ENCODE measurements around the gene C2orf81. TPM values are rescaled to one million over a fixed set of nuclear protein-coding genes. Genes with fewer than 3 reads are reported as not detected.

The C2orf81 gene
- 2.8 and 7.5 TPM in 2 replicates for total RNA-seq

DNA sequence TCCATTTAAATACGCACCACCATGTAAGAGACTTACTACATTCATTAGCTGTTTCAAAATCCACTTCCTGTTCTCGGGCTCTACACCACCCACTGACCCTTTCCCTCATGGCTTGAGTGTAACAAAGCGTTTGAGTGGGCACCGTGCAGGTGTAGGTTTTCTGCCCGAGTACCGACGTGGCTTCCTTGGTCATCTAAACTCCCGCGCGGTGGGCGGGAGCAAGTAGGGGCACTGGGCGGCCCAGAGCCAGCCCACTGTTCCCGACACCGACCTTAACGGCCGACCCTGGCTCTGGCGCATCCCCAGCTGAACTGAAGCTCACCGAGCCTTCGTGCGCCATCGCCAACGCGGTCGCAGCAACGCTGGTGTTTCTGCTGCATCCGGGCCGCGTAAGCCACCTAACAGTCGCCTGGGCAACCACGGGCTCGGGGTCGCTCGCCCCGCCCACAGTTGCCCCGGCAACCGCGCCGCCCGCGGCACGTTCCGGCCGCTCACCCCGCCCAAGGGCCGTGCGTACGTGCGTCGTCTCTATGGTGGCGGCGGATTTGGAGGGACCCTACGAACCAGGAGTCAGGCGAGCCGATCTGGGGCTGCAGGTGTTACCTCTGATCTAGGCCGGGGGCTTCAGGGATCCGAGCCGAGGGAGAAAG lies at the start of gene C2orf81, which contains the start of gene WDR54:
TSS of gene C2orf81 (minus strand) at position 399 of the 650 bp plus-strand sequence. CDS start at position 340, 59 bp downstream.
TSS of gene WDR54 (plus strand) at position 510 of the 650 bp plus-strand sequence. CDS start 424 bp downstream, outside the sequence.

DNA sequence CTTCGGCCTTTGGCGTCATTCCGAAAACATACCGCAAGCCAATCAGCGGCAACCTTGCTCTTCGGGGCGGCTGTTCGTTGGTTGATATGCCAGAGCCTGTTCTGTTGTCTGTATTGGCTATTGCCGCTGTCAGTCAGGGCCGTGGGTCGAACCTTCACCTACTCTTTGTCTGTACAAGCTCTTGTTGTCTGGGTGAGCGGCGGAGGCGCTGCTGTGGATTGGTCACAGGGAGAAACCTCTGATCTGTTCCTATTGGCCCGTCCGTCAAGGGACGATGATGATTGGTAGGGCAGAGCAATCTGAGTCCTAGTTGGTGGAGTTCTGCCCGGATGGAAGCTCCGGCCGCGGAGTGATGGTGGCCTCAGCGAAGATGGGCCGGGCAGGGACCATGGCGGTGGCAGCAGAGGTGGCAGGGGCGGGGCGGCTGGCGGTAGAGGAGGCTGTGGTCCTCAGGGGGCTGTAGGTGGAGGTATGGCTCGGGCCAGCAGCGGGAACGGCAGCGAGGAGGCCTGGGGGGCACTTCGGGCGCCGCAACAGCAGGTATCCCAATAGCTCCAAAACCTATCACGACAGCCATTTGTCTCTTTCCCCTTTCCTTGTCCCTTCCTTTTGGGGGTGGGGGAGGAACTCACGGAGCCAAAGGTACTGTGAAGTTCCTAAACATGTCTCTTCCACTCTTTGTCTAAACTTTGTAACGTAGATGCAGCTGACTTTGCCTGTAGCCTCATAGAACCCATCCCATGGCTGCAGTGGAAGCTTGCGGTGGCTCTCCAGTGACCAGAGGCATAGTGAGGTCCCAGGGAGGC lies 36.9 kb upstream of the C2orf81 start, which contains the start of gene WBP1:
TSS of gene WBP1 (plus strand) at position 307 of the 806 bp plus-strand sequence. CDS start at position 472, 165 bp downstream.

GRCh38 chr2:74454654-74455511 lies 33.5 kb upstream of the C2orf81 start, which contains the start of gene INO80B:
TSS of gene INO80B (plus strand) at chr2:74455087. CDS start at chr2:74455117, 30 bp downstream.

DNA sequence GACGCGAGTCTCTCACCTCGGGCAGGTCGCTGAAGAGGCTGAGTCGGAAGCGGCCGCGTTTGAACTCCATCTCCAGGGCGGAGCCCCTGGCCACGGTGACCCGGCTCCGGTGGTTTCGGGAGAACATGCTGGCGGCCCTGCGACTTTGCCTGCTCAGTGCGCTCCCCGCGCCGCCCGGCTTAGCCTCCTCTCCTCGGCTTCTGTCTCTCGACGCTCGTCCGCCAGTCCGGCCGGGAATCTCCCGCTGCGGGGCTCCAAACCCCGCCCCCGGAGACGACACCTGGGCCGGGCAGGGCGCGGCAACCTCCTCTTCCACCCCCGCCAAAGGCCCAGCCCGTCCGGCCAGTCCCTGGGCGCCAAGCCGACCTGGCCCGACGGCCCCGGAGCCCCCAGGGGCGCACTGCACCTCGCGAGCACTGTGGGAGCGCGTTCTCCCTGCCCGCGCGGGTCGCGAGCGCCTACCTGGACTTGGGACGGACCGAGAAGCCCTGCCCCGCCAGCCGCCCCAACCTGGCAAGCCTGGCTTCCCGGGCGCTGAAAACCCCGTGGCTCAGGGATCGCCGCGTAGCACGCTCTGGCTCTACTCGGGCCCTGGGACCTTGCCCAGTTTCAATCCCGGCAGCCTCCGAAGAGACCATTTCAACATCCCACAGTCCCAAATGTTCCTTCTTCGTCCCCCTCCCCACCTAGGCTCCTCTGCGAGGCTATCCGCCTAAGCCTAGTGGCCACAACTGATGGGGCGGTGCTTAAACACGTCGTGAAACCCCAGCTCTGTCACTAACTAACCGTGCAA lies 20.5 kb upstream of the C2orf81 start, which contains the start of gene RTKN:
TSS of gene RTKN (minus strand) at position 248 of the 793 bp plus-strand sequence. CDS start at position 127, 121 bp downstream.

GRCh38 chr2:74379851-74380789 lies 41.3 kb downstream of the C2orf81 start, which contains the start of gene DCTN1:
TSS of gene DCTN1 (minus strand) at chr2:74380311. CDS start at chr2:74380037, 274 bp downstream.

Other genes with a start within 250 kb of the C2orf81 start
- gene MOB1A, start 242.7 kb downstream of the C2orf81 start, total RNA-seq, result 79.2 and 99.7 TPM in 2 replicates
- gene MTHFD2, start 223.0 kb downstream of the C2orf81 start, total RNA-seq, result 158 and 179 TPM in 2 replicates
- not detected in 2 replicates for gene SLC4A5, start 78.2 kb downstream of the C2orf81 start, total RNA-seq
- gene DCTN1, start 41.3 kb downstream of the C2orf81 start, total RNA-seq, result 139 and 142 TPM in 2 replicates
- gene WDR54, start 111 bp upstream of the C2orf81 start, total RNA-seq, result 54.2 and 63.1 TPM in 2 replicates
- gene RTKN, start 20.3 kb upstream of the C2orf81 start, total RNA-seq, result 14.9 and 18.7 TPM in 2 replicates
- 3.0 and 18.2 TPM in 2 replicates for gene INO80B, start 33.5 kb upstream of the C2orf81 start, total RNA-seq
- 54.1 and 60.8 TPM in 2 replicates for gene WBP1, start 36.8 kb upstream of the C2orf81 start, total RNA-seq
- 102 and 123 TPM in 2 replicates for gene MOGS, start 43.8 kb upstream of the C2orf81 start, total RNA-seq
- gene MRPL53, start 51.1 kb upstream of the C2orf81 start, total RNA-seq, result 39.5 and 60.5 TPM in 2 replicates
- 8.4 and 11.7 TPM in 2 replicates for gene CCDC142, start 61.4 kb upstream of the C2orf81 start, total RNA-seq
- 18.5 and 31.2 TPM in 2 replicates for gene TTC31, start 61.5 kb upstream of the C2orf81 start, total RNA-seq
- 1.7 and 4.1 TPM in 2 replicates for gene LBX2, start 78.0 kb upstream of the C2orf81 start, total RNA-seq
- 11.7 and 16.4 TPM in 2 replicates for gene PCGF1, start 86.1 kb upstream of the C2orf81 start, total RNA-seq
- not detected in 2 replicates for gene TLX2, start 92.8 kb upstream of the C2orf81 start, total RNA-seq
- 0.58 TPM in 1 of 2 replicates, not detected in the other for gene DQX1, start 104.6 kb upstream of the C2orf81 start, total RNA-seq
- gene AUP1, start 108.1 kb upstream of the C2orf81 start, total RNA-seq, result 84.5 and 84.9 TPM in 2 replicates
- gene HTRA2, start 108.3 kb upstream of the C2orf81 start, total RNA-seq, result 38.5 and 44.4 TPM in 2 replicates
- 12.9 and 15.6 TPM in 2 replicates for gene LOXL3, start 132.3 kb upstream of the C2orf81 start, total RNA-seq
- 23.9 and 30.3 TPM in 2 replicates for gene DOK1, start 133.1 kb upstream of the C2orf81 start, total RNA-seq
- gene M1AP, start 226.7 kb upstream of the C2orf81 start, total RNA-seq, result not detected in 2 replicates
- 4.0 and 9.7 TPM in 2 replicates for gene SEMA4F, start 232.6 kb upstream of the C2orf81 start, total RNA-seq